K562 (cell line): ENCODE results near the gene GAL3ST2. TPM values are rescaled to one million over a fixed set of nuclear protein-coding genes. Genes with fewer than 3 reads are reported as not detected.

Source experiments
- ATAC-seq: fragments of 200-7000 bp; cut with Tn5 transposase; 3 replicates; pipeline ENCODE4 v1.9.1; 2020; ENCODE audit warnings: moderate library complexity
- BruUV-seq: library from RNA; stranded (reverse); fragments of 400-500 nt; replicated peaks from 2 replicates; lab custom pipeline; 2021; lab: Mats Ljungman, UMichigan
- CTCF ChIA-PET: fragments of 300-600 bp; formaldehyde crosslinking; extraction: SDS; loops from one replicate; lab custom pipeline; 2021; ENCODE audit warnings: low intra/inter-chr PET ratio; lab: Yijun Ruan, JAX
- POLR2A ChIA-PET: fragments of 300-600, 350-650 bp; sonication (Branson Sonifier 250); formaldehyde crosslinking; extraction: SDS; loops from one replicate; lab custom pipeline; 2021; ENCODE audit warnings: antibody characterized with exemption, inconsistent platforms; lab: Yijun Ruan, JAX
- DNase-seq, 4 experiments: peaks; one replicate each; pipeline versions ENCODE4 v3.0.0 to v3.0.0-alpha.2; 2011 to 2018; ENCODE audit warnings: low spot score in 3 of 4, mixed read lengths in 3 of 4; ENCODE audit errors: extremely low read depth in 1 of 4
- FAIRE-seq: peaks from 2 replicates; lab custom pipeline; 2011; peaks lifted over from hg19 to GRCh38; lab: Jason Lieb, UNC
- H2AFZ ChIP-seq: 2 replicates; pipeline ENCODE4 v1.6.0; 2011; ENCODE audit warnings: low read depth, low read length, control low read depth, inconsistent platforms
- H3K27ac ChIP-seq: fragments of 200-600 bp; 3 replicates; pipeline ENCODE4 v1.8.0; 2011; ENCODE audit warnings: low read depth, mild to moderate bottlenecking, control low read depth, inconsistent platforms, low read length, moderate library complexity, mixed read lengths; ENCODE audit errors: extremely low read depth
- H3K27me3 ChIP-seq, 2 experiments: fragments of 300-600 bp in 1 of 2; 2 replicates in 1 of 2; 3 replicates in 1 of 2; pipeline versions ENCODE4 v1.6.0 to v1.8.0; 2011; ENCODE audit warnings: inconsistent platforms in 2 of 2, low read length in 2 of 2, mild to moderate bottlenecking in 1 of 2, mixed read lengths in 1 of 2, moderate library complexity in 1 of 2; ENCODE audit not compliant: control insufficient read depth in 2 of 2, insufficient read depth in 2 of 2
- H3K36me3 ChIP-seq: fragments of 300-600 bp; 3 replicates; pipeline ENCODE4 v1.8.0; 2011; ENCODE audit warnings: mild to moderate bottlenecking, low read length, inconsistent platforms; ENCODE audit not compliant: control insufficient read depth, insufficient read depth
- H3K4me1 ChIP-seq, 2 experiments: fragments of 200-600 bp in 1 of 2; replicated peaks in 1 of 2; 2 replicates in 1 of 2; 3 replicates in 1 of 2; pipeline versions ENCODE4 v1.5.1 to v1.8.0; 2011; ENCODE audit warnings: inconsistent platforms in 2 of 2, low read length in 2 of 2, mild to moderate bottlenecking in 1 of 2, mixed read lengths in 1 of 2, moderate library complexity in 1 of 2; ENCODE audit not compliant: control insufficient read depth in 2 of 2, insufficient read depth in 2 of 2
- H3K4me2 ChIP-seq: 2 replicates; pipeline ENCODE4 v1.6.1; 2011; ENCODE audit warnings: low read length, control low read depth, inconsistent platforms, mixed read lengths; ENCODE audit not compliant: insufficient read depth
- H3K4me3 ChIP-seq: fragments of 200-600 bp; sonication (generic), shearing (Covaris generic); 2 replicates; pipeline ENCODE4 v1.5.1; 2016; ENCODE audit warnings: control low read depth, inconsistent platforms
- H3K79me2 ChIP-seq: fragments of 200-600 bp; 3 replicates; pipeline ENCODE4 v1.8.0; 2011; ENCODE audit warnings: low read length, inconsistent platforms; ENCODE audit not compliant: control insufficient read depth, insufficient read depth
- H3K9ac ChIP-seq, 2 experiments: 2 replicates each; pipeline versions ENCODE4 v1.6.0 to v1.6.1; 2011; ENCODE audit warnings: low read depth in 2 of 2, low read length in 2 of 2, control low read depth in 1 of 2, inconsistent platforms in 1 of 2, mild to moderate bottlenecking in 1 of 2, mixed read lengths in 1 of 2; ENCODE audit not compliant: insufficient read depth in 1 of 2
- H3K9me1 ChIP-seq: one replicate; pipeline ENCODE4 v1.6.0; 2011; ENCODE audit warnings: inconsistent platforms, mild to moderate bottlenecking, low read length, moderate library complexity; ENCODE audit not compliant: control insufficient read depth, insufficient read depth
- H3K9me3 ChIP-seq: replicated peaks from 2 replicates; pipeline ENCODE4 v1.5.1; 2011; ENCODE audit warnings: low read depth, low read length, inconsistent platforms; ENCODE audit not compliant: control insufficient read depth, insufficient read depth
- H4K20me1 ChIP-seq: replicated peaks from 2 replicates; pipeline ENCODE4 v1.6.1; 2011; ENCODE audit warnings: low read length, inconsistent platforms, mixed read lengths; ENCODE audit not compliant: control insufficient read depth, insufficient read depth
- NKRF ChIP-seq: fragments of 450-650 bp; IDR thresholded peaks from 2 replicates; pipeline ENCODE4 v1.6.1; 2016; ENCODE audit warnings: borderline replicate concordance
- POLR2G ChIP-seq: fragments of 200-400 bp; formaldehyde crosslinking; IDR thresholded peaks from 2 replicates; pipeline ENCODE4 v1.6.1; 2017; ENCODE audit warnings: low read depth, mild to moderate bottlenecking, antibody characterized with exemption, low read length, moderate library complexity
- SMAD4 ChIP-seq: fragments of 250-450 bp; sonication (Bioruptor Pico); conservative IDR thresholded peaks from 2 replicates; pipeline ENCODE4 v1.8.0; 2021; ENCODE audit warnings: inconsistent platforms, mild to moderate bottlenecking, moderate library complexity
- TFAP4 ChIP-seq: sonication (generic); formaldehyde crosslinking; IDR thresholded peaks from 2 replicates; pipeline ENCODE4 v1.8.0; 2022; ENCODE audit warnings: missing genetic modification reagents, mild to moderate bottlenecking, moderate library complexity, borderline replicate concordance
- TRIM24 ChIP-seq, 2 experiments: fragments of 450-650 bp; IDR thresholded peaks; 2 replicates each; pipeline ENCODE4 v1.6.1; 2016
- WGBS: fragments of 100-300 bp; shearing (Covaris generic); methylation state at CpG from one replicate; pipeline ENCODE4 v1.1.6; 2016; ENCODE audit warnings: low coverage, mixed read lengths; ENCODE audit not compliant: insufficient coverage; ENCODE audit errors: missing lambda C conversion rate; 5-methylcytosine and 5-hydroxymethylcytosine counted together
- in situ Hi-C: fragments of 300-500 bp; cut with MboI; formaldehyde crosslinking; loops from 4 replicates; pipeline ENCODE4 v1.15.0; 2018; ENCODE audit warnings: inconsistent platforms, mixed read lengths
- intact Hi-C: fragments of 100-400 bp; cut with micrococcal nuclease; formaldehyde crosslinking; loops from 2 replicates; pipeline ENCODE4 v1.14.2; 2022
- polyA plus RNA-seq, 8 experiments: library from polyadenylated mRNA; depleted of rRNA in 4 of 8; stranded (reverse) in 5 of 8; unstranded in 3 of 8; fragments of >200 nt; fragmentation: Nextera tagmentation in 2 of 8; fragmentation: Illumina TruSeq in 1 of 8; extraction: Ambion mirVana in 2 of 8; extraction: Trizol in 1 of 8; gene quantifications; 2 replicates each; pipeline versions ENCODE4 v1.2.1 to v1.2.3, GENCODE V29; 2011 to 2014; ENCODE audit warnings: inconsistent platforms in 1 of 8, missing spikeins in 1 of 8
- total RNA-seq, 7 experiments: library from RNA; depleted of rRNA in 6 of 7; stranded (reverse); fragments of >200 nt in 6 of 7; fragmentation: Illumina TruSeq in 2 of 7; extraction: Trizol in 2 of 7; gene quantifications; 2 replicates each; pipeline versions ENCODE4 v1.2.1 to v1.2.3, GENCODE V29; 2011 to 2021; ENCODE audit warnings: low replicate concordance in 1 of 7

GAL3ST2 gene
- total and polyA plus RNA-seq, 9 of the 15 experiments (the other 6 are each of a cell fraction or from before 2014, with no cell fraction given) = 0.42 TPM; not detected in 8

- no peaks in the 10 kb centered on the region for H4K20me1 ChIP-seq
- WGBS = 98% methylated on average over 20 of the region's 37 CpGs
- no TSS peak for BruUV-seq
- DNase-seq (peak in 1 of 4 experiments; percentile 2), FAIRE-seq (no peak)
- H3K27ac ChIP-seq = no peak overlapping the region
- no peak overlapping the region for H2AFZ ChIP-seq
- 0 out of 3 replicates have a peak, but pooled peaks cover 3% of the 10 kb centered on the region for H3K36me3 ChIP-seq
- no peaks in the 10 kb centered on the region for H3K9me1 ChIP-seq
- intact Hi-C loops (no loop called here), in situ Hi-C loops (no loop called here)
- no peak overlapping the region for H3K4me2 ChIP-seq
- no peaks in the 10 kb centered on the region for H3K9me3 ChIP-seq
- H3K9ac ChIP-seq = no peak overlapping the region
- H3K27me3 ChIP-seq = no peaks in the 10 kb centered on the region
- CTCF ChIA-PET = no interaction called here
- POLR2A ChIA-PET = no interaction called here
- H3K79me2 ChIP-seq = no peaks in the 10 kb centered on the region
- H3K4me3 ChIP-seq = no peak overlapping the region
- peaks cover 9 to 38% of the 10 kb centered on the region in 2 experiments for H3K4me1 ChIP-seq
- TF ChIP-seq NKRF (no peak), SMAD4 (CRISPR knock-in tag) (no peak), POLR2G (0 out of 2 replicates have a peak, but pooled peaks have one; percentile 35), TRIM24 (IDR thresholded peaks at IDR 0.05) (no peak), TFAP4 (CRISPR knock-in tag) (no peak)
- TF ChIP-seq, all 486 proteins: peak for 1
- no peak for ATAC-seq
Observed at GRCh38 chr2:241767464-241768250, 9.0 kb upstream of the GAL3ST2 start.
